ENCODE data around the gene CNTNAP5. TPM values are rescaled to one million over a fixed set of nuclear protein-coding genes. Genes with fewer than 3 reads are reported as not detected.

The CNTNAP5 gene
- total RNA-seq, 1 experiment from 2014 or later = not detected

GRCh38 chr2:124301915-124302314 lies 276.8 kb downstream of the CNTNAP5 start:
- Mint-ChIP-seq H3K36me3 (ENCODE audit: insufficient read depth, unreplicated experiment) (no peaks in the 10 kb centered on the region), H3K4me3 (ENCODE audit: low read depth, unreplicated experiment) (no peak overlapping the region), H3K9me3 (ENCODE audit: low read depth, unreplicated experiment) (peaks cover 16% of the 10 kb centered on the region), H3K27ac (ENCODE audit: unreplicated experiment) (no peak overlapping the region), H3K4me1 (ENCODE audit: low read depth, unreplicated experiment) (no peaks in the 10 kb centered on the region), H3K27me3 (ENCODE audit: unreplicated experiment) (no peaks in the 10 kb centered on the region)
- no peak for DNase-seq
- no TSS peak for BruUV-seq (replicated peaks)
- CTCF ChIA-PET = no interaction called here
- intact Hi-C loops (cut with micrococcal nuclease; ENCODE audit: unreplicated experiment) = no loop called here
- no peak for TF ChIP-seq CTCF (IDR thresholded peaks at IDR 0.05; ENCODE audit: unreplicated experiment)

- TF ChIP-seq CTCF (IDR thresholded peaks at IDR 0.05; ENCODE audit: unreplicated experiment) = no peak
- H3K4me1 Mint-ChIP-seq (ENCODE audit: low read depth, unreplicated experiment) = no peaks in the 10 kb centered on the region
- no peak overlapping the region for H3K27ac Mint-ChIP-seq (ENCODE audit: unreplicated experiment)
- CTCF ChIA-PET = no interaction called here
- no peaks in the 10 kb centered on the region for H3K36me3 Mint-ChIP-seq (ENCODE audit: insufficient read depth, unreplicated experiment)
- BruUV-seq (replicated peaks) = no TSS peak
- H3K4me3 Mint-ChIP-seq (ENCODE audit: low read depth, unreplicated experiment) = no peak overlapping the region
- intact Hi-C loops (cut with micrococcal nuclease; ENCODE audit: unreplicated experiment) = no loop called here
- H3K27me3 Mint-ChIP-seq (ENCODE audit: unreplicated experiment) = no peaks in the 10 kb centered on the region
- DNase-seq = no peak
- H3K9me3 Mint-ChIP-seq (ENCODE audit: low read depth, unreplicated experiment) = peaks cover 16% of the 10 kb centered on the region
Observed at GRCh38 chr2:124308319-124309062, 283.4 kb downstream of the CNTNAP5 start.

GRCh38 chr2:124309563-124310138 lies 284.6 kb downstream of the CNTNAP5 start:
- TF ChIP-seq CTCF (IDR thresholded peaks at IDR 0.05; ENCODE audit: unreplicated experiment) = no peak
- H3K27ac Mint-ChIP-seq (ENCODE audit: unreplicated experiment) = no peak overlapping the region
- no peaks in the 10 kb centered on the region for H3K36me3 Mint-ChIP-seq (ENCODE audit: insufficient read depth, unreplicated experiment)
- no peak overlapping the region for H3K4me3 Mint-ChIP-seq (ENCODE audit: low read depth, unreplicated experiment)
- H3K4me1 Mint-ChIP-seq (ENCODE audit: low read depth, unreplicated experiment) = no peaks in the 10 kb centered on the region
- no peak for DNase-seq
- intact Hi-C loops (cut with micrococcal nuclease; ENCODE audit: unreplicated experiment) = no loop called here
- no peaks in the 10 kb centered on the region for H3K27me3 Mint-ChIP-seq (ENCODE audit: unreplicated experiment)
- BruUV-seq (replicated peaks) = no TSS peak
- peaks cover 16% of the 10 kb centered on the region for H3K9me3 Mint-ChIP-seq (ENCODE audit: low read depth, unreplicated experiment)
- CTCF ChIA-PET = interaction anchor here (0.6 kb wide), 1 partner anchor 1468 kb away, joined by 3 read pairs; no protein-coding TSS in a partner anchor

- intact Hi-C loops (cut with micrococcal nuclease; ENCODE audit: unreplicated experiment) = no loop called here
Observed at GRCh38 chr2:124310671-124311070, 285.6 kb downstream of the CNTNAP5 start.

More at GRCh38 chr2:124310671-124311070, 285.6 kb downstream of the CNTNAP5 start:
- TF ChIP-seq CTCF (IDR thresholded peaks at IDR 0.05; ENCODE audit: unreplicated experiment) = no peak
- H3K4me1 Mint-ChIP-seq (ENCODE audit: low read depth, unreplicated experiment) = no peaks in the 10 kb centered on the region
- no peak overlapping the region for H3K4me3 Mint-ChIP-seq (ENCODE audit: low read depth, unreplicated experiment)
- no peaks in the 10 kb centered on the region for H3K27me3 Mint-ChIP-seq (ENCODE audit: unreplicated experiment)
- H3K36me3 Mint-ChIP-seq (ENCODE audit: insufficient read depth, unreplicated experiment) = no peaks in the 10 kb centered on the region
- no peak for DNase-seq
- no TSS peak for BruUV-seq (replicated peaks)
- H3K9me3 Mint-ChIP-seq (ENCODE audit: low read depth, unreplicated experiment) = peaks cover 16% of the 10 kb centered on the region
- CTCF ChIA-PET = no interaction called here
- H3K27ac Mint-ChIP-seq (ENCODE audit: unreplicated experiment) = no peak overlapping the region
